EH (cell line): Measurements from ENCODE around the gene CCDC68.
A peak's percentile ranks its signal among the peaks of the same experiment; 100 is the strongest.

ENCODE experiments used
- DNase-seq: peaks from one replicate; pipeline ENCODE4 v3.0.0-alpha.2; 2015; ENCODE audit warnings: low read depth

CCDC68 gene

DNA sequence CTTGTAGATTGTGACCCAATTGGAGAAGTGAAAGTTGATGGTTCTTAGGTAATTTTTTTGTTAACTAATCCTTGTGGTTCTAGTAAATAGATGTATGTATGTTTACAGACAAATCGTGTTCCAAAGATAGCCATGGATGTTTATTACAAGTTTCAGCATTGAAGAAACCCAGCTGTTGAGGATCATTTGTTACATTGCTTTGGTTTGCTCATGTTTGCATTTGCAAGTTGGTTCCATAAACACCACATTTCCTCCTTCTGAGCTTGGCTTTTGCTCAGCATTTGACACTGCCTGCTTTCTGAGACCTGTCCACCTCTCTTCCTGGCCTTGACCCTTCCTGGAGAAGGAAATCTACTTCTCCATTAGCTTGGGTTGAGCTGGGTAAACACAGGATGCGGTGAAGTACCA is 1.8 kb upstream of the CCDC68 start:
- DNase-seq, result no peak

DNA sequence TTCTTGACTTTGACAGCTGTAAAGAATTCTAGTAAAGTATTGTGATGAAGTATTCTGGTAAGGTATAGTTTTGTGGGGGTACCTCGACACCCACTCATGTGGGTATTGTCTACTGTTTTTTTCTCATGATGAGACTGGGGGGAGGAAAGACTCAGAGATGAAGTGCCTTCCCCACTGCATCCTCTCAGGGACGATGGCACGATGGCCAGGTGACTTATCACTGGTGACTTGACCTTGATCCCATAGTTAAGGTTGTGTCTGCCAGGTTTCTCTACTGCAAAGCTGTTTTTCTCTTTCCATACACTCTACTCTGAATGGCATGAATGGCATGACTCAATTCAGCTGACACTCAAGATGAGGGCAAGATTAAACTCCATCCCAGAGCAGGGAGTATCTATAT is 936 bp upstream of the CCDC68 start:
- DNase-seq, result no peak

DNA sequence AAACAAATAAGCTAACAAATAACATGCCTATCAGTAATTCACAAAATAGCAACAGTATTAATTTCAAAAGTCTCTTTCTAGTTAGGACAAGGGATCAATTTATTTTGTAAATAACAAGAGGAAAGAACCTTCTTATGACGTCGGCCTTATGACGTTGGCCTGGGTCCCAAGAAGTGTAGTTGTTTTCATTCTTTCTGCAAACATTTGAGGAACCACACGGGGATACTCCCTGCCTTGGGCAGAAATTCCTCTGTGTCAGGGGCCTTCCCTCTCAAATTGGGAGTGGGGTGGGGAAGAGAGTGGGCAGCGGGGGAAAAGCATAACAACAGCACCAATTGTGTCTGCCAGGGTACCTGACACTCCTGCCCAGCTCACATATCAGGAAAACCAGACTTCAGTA is 1.3 kb downstream of the CCDC68 start:
- no peak for DNase-seq

DNA sequence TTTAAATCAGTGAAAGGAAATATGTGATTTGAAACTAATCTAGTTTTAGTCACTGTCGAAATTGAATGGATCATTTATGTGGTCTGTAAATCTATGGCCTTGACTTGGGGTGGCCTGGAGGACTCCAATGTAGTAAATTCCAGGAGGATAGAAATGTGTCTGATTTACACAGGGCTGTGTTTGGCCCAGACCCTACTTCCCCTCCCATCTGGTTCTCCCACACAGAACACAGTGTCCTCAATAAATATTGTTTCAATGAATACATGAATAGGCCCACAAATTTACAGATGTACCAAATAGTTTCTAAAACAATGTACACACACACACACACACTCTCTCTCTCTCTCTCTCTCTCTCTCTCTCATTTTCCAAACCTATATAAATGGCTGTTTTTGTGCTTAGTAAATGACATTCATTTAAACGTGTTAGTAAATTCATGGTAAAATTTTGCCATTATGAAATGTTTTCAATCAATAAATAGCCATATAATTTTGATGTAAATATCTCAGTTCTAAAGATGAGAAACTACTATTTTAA is 1.9 kb downstream of the CCDC68 start:
- no peak for DNase-seq

GRCh38 chr18:54956506-54956905 is 2.8 kb downstream of the CCDC68 start:
- no peak for DNase-seq

- no peak for DNase-seq
These were observed 7.2 kb downstream of the CCDC68 start for GRCh38 chr18:54952026-54952425.

- no peak for DNase-seq
These were observed 9.0 kb downstream of the CCDC68 start for GRCh38 chr18:54950221-54950620.

DNA sequence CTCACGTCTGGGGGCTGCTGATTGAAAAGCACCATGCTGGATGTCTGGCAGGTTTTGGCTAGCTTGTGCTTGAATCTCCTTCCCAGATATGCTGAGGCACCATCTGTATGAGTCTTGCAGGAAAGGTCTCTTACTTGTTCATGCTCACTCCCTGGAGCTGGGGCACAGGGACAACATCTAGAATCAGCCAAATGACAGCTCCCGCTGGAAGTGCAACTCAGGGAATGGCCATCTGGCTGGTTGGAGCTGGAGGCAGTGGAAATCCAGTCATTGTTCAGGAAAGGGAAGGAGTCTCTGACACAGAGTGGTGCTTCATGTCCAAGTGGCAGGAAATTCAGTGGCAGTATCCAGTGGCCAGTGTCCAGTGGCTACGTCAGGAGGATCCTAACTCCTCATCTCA is 9.7 kb downstream of the CCDC68 start:
- no peak for DNase-seq

DNA sequence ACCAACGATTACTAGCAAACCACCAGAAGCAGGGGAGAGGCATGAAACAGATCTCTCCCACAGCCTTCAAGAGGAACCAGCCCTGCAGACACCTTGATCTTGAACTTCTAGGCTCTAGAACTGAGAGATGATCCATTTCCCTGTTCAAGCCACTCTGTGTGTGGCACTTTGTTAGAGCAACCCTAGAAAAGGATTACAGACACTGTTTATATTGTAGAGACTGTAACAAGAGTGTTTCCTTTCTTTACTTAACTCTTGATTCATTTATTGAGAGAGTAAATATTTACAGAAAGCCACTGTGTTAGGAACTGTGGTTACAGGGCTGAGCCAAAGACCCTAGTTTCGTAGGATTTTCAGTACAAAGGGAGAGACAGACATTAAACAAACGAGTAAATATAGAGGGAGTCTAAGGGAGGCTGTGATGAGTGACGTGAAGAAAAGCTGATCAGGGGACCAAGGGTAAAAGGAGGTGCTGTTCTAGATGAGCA is 10.9 kb downstream of the CCDC68 start:
- DNase-seq, result no peak

GRCh38 chr18:54947091-54947490 is 12.2 kb downstream of the CCDC68 start:
- DNase-seq, result no peak

DNA sequence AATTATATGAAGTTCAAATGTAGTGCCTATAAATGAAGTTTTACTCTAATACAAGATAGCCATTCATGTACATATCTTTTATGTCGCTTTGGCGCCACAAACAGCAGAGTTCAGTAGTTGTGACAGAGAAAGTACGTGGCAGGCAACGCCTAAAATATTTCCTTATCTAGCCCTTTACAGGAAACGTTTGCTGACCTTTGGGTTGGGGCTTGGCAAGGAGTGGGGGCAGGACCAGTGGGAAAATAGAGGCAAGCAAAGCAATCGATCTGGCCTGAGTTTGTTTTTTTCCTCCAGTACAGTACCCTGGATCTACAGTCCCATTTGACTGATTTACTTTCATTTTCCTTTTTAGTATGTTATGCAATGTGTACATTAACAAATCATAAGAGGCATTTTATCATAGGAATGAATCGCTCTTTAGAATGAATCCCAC is 13.1 kb downstream of the CCDC68 start:
- no peak for DNase-seq

GRCh38 chr18:54945576-54946125 is 13.6 kb downstream of the CCDC68 start:
- no peak for DNase-seq

DNA sequence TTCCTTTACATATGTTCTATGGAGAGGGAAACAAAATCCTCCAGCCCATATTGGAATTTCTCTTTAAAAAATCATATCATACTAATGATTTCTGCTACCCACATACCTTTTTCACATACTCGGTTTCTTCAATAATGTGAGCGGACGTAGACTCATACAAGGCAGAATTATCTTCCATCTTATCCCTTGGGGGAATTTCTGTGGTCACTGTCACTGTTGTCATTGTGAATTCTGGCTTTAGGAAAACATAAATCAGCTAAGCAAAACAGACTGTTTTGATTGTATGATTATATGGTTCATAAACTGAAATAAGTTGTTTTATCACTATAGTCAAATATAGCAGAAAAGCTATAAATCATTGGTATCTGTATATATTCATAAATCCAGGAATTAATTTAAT is 16.7 kb downstream of the CCDC68 start:
- DNase-seq, result no peak

GRCh38 chr18:54942144-54942543 is 17.1 kb downstream of the CCDC68 start:
- no peak for DNase-seq

- peak; percentile 11 for DNase-seq
These were observed 19.8 kb downstream of the CCDC68 start for GRCh38 chr18:54939361-54939917.

- no peak for DNase-seq
These were observed 20.8 kb downstream of the CCDC68 start for GRCh38 chr18:54938506-54938905.

DNA sequence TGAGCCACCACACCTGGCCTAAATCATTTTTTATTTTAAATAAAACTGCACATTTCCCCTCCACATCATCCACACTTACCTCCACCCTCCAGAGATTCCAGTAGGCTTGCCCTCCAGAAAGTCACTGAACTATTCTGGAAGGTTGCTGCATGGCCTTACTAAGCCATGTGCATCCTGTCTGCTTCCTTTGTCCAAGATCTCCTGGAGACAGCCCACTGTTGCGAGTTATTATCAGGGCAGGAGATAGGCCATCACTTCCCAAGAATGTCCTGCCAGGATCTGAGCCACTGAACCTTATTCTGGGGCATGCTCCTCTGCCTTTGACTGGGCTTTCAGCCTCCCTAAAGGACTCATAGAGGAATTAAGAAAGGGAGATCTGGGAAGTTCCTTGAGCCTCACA is 26.8 kb downstream of the CCDC68 start:
- no peak for DNase-seq

DNA sequence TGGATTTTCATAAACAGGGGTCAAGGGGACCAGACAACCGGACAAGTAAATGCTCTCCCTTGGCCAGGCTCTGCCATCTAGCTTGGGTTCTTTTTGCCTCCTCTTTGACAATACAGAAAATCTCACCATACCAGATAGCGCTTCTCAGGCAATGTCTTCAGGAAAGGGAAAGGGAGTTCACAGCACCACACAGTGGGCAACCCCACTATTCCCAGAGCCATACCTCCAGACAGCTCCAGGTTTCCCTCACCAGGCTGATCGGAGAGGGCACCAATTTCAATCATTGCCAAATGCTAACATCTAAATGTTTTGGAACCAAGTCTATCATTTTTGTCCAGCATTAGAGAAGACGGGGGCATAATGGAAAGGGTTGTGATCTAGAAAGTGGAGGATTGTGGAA is 28.1 kb downstream of the CCDC68 start:
- DNase-seq, result no peak

DNA sequence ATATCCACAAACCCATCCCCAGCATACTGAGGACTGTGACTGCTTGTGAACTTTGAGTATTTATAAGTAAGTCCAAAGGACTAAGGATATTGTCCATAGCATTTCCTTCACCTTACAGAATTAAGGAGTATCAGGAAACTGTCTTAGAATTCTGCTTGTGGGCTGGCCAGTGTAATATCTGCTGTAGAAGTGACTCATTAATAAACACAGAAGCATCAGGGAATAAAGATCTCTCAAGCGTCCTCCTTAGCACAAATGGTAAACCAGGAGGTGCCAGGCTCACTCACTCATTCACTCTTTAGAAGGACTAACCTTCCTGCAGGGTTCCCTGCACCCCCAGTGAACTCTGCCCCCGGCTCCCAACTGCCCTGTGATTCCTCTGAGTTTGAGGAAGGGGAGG is 31.0 kb downstream of the CCDC68 start:
- DNase-seq, result no peak

DNA sequence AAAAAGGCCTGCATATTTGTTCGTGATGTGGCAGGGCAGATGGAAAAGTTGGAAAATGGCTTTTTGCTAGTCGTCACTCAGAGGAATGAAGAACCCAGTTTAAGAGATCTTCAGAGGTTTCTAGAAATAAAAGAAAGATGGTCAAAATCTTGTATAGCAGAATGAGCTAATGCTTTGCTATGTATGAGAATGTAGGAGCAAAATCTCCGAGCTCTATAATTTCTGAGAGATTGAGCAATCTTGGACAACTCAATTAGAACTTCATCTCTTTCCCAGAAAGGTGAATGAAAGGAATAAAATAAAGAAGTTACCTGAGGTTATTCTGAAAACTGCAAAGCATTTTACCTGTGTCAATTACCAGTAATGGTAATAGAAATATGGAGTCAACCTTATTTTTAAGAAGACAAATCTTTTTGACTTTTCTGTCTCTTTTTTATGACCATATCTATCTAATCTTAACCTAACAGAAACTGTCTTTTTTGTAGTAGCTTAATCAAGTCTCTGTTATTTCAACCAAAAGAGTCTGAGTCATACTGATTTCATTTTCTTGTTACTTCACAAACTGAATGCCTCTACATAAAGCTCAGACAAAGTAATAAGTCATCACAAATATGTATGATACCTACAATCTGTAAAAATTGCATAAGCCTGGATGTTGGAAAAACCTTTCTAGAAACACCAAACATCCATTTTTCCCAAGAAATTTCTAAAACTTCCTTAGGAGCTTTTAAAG is 32.5 kb downstream of the CCDC68 start:
- DNase-seq, result peak; percentile 31

GRCh38 chr18:54924948-54925347 is 34.3 kb downstream of the CCDC68 start:
- peak; percentile 13 for DNase-seq

GRCh38 chr18:54923339-54923956 is 35.8 kb downstream of the CCDC68 start:
- peak; percentile 11 for DNase-seq

- DNase-seq, result no peak
These were observed 39.8 kb downstream of the CCDC68 start for GRCh38 chr18:54919412-54919811.
